22Rv1 (cell line): ENCODE results near the gene MTHFS.

Source experiments
- ZFX ChIP-seq: fragments of 450-650 bp; IDR thresholded peaks from 2 replicates; pipeline ENCODE4 v1.6.1; 2017; ENCODE audit warnings: antibody characterized with exemption, borderline replicate concordance
- TF ChIP-seq, protein P1 (sequence below): fragments of 450-650 bp; IDR thresholded peaks from 2 replicates; pipeline ENCODE4 v1.5.1; 2017; ENCODE audit warnings: mild to moderate bottlenecking

DNA sequence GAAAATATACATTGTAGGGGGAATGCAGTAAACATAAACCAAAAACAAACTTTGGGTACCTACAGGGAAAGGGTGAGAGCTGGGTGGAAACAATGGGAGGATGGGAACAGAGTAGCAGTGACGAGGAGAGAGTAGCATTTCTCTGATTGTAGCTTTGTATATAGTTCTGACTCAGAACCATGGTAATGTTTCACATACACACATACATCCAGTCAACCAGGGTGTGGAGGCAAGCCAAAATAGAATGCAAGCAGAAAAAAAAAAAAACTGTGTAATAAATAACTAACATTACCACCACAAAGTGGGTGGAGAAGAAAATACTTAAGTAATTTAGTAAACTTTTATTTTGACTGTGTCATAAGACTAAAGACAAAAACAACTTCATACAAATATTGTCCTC lies 47.0 kb upstream of the MTHFS start:
- TF ChIP-seq ZFX: no peak
- TF ChIP-seq, protein P1, sequence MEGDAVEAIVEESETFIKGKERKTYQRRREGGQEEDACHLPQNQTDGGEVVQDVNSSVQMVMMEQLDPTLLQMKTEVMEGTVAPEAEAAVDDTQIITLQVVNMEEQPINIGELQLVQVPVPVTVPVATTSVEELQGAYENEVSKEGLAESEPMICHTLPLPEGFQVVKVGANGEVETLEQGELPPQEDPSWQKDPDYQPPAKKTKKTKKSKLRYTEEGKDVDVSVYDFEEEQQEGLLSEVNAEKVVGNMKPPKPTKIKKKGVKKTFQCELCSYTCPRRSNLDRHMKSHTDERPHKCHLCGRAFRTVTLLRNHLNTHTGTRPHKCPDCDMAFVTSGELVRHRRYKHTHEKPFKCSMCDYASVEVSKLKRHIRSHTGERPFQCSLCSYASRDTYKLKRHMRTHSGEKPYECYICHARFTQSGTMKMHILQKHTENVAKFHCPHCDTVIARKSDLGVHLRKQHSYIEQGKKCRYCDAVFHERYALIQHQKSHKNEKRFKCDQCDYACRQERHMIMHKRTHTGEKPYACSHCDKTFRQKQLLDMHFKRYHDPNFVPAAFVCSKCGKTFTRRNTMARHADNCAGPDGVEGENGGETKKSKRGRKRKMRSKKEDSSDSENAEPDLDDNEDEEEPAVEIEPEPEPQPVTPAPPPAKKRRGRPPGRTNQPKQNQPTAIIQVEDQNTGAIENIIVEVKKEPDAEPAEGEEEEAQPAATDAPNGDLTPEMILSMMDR: no peak
